HepG2 (cell line): ENCODE measurements around the gene DROSHA. TPM values are rescaled to one million over a fixed set of nuclear protein-coding genes. Genes with fewer than 3 reads are reported as not detected.

Experiments used
- ATAC-seq: fragments of 200-7000 bp; cut with Tn5 transposase; 3 replicates; pipeline ENCODE4 v1.9.1; 2020; ENCODE audit warnings: mild to moderate bottlenecking, moderate library complexity
- BruUV-seq: library from RNA; stranded (reverse); fragments of 400-500 nt; replicated peaks from 2 replicates; lab custom pipeline; 2021; lab: Mats Ljungman, UMichigan
- CTCF ChIA-PET: fragments of 300-600 bp; formaldehyde crosslinking; extraction: SDS; loops from one replicate; lab custom pipeline; 2021; ENCODE audit warnings: low total read pairs, inconsistent platforms, low intra/inter-chr PET ratio; lab: Yijun Ruan, JAX
- POLR2A ChIA-PET: fragments of 350-600 bp; sonication (Branson Sonifier 250); formaldehyde crosslinking; loops from one replicate; lab custom pipeline; 2020; ENCODE audit warnings: antibody characterized with exemption, inconsistent platforms; lab: Yijun Ruan, JAX
- DNase-seq: peaks from one replicate; pipeline ENCODE4 v3.0.0-alpha.2; 2015; ENCODE audit warnings: low spot score
- FAIRE-seq: peaks from 3 replicates; lab custom pipeline; 2011; peaks lifted over from hg19 to GRCh38; lab: Jason Lieb, UNC
- H2AFZ ChIP-seq: one replicate; pipeline ENCODE4 v1.6.1; 2011; ENCODE audit warnings: low read length, inconsistent platforms
- H3K27ac ChIP-seq: fragments of 300-600 bp; 3 replicates; pipeline ENCODE4 v1.8.0; 2011; ENCODE audit warnings: mixed run types, mild to moderate bottlenecking, mixed read lengths, low read length, inconsistent platforms; ENCODE audit not compliant: insufficient read depth; ENCODE audit errors: extremely low read length
- H3K27me3 ChIP-seq, 2 experiments: fragments of 200-600 bp in 1 of 2; 2 replicates in 1 of 2; 3 replicates in 1 of 2; pipeline versions ENCODE4 v1.6.0 to v1.8.0; 2011; ENCODE audit warnings: low read length in 2 of 2, mild to moderate bottlenecking in 2 of 2, moderate library complexity in 2 of 2, inconsistent platforms in 1 of 2; ENCODE audit not compliant: insufficient read depth in 2 of 2, control insufficient read depth in 1 of 2
- H3K36me3 ChIP-seq, 2 experiments: fragments of 200-600 bp in 1 of 2; replicated peaks in 1 of 2; 2 replicates in 1 of 2; 3 replicates in 1 of 2; pipeline versions ENCODE4 v1.5.1 to v1.8.0; 2011; ENCODE audit warnings: low read length in 2 of 2, inconsistent platforms in 1 of 2; ENCODE audit not compliant: insufficient read depth in 2 of 2, control insufficient read depth in 1 of 2
- H3K4me1 ChIP-seq: 2 replicates; pipeline ENCODE4 v1.5.1; 2012; ENCODE audit warnings: low read length, inconsistent platforms; ENCODE audit not compliant: insufficient read depth
- H3K4me2 ChIP-seq: 2 replicates; pipeline ENCODE4 v1.6.0; 2011; ENCODE audit warnings: low read depth, low read length, inconsistent platforms
- H3K4me3 ChIP-seq, 3 experiments: fragments of 200-600 bp in 1 of 3; sonication (generic), shearing (Covaris generic) in 1 of 3; replicated peaks in 1 of 3; 2 replicates each; pipeline ENCODE4 v1.5.1; 2011 to 2016; ENCODE audit warnings: low read length in 3 of 3, inconsistent platforms in 2 of 3, low read depth in 2 of 3, mild to moderate bottlenecking in 2 of 3, control low read depth in 1 of 3, mixed read lengths in 1 of 3; ENCODE audit not compliant: insufficient read depth in 1 of 3
- H3K79me2 ChIP-seq: one replicate; pipeline ENCODE4 v1.6.1; 2011; ENCODE audit warnings: low read length, inconsistent platforms; ENCODE audit not compliant: insufficient read depth
- H3K9ac ChIP-seq: 2 replicates; pipeline ENCODE4 v1.6.0; 2011; ENCODE audit warnings: mild to moderate bottlenecking, low read depth, low read length, inconsistent platforms; ENCODE audit not compliant: insufficient read depth
- H3K9me3 ChIP-seq: 2 replicates; pipeline ENCODE4 v1.5.1; 2012; ENCODE audit warnings: mild to moderate bottlenecking, low read length
- H4K20me1 ChIP-seq: 2 replicates; pipeline ENCODE4 v1.6.0; 2011; ENCODE audit warnings: inconsistent platforms, mild to moderate bottlenecking, low read length, moderate library complexity; ENCODE audit not compliant: insufficient read depth
- CREB3 ChIP-seq: sonication (generic); formaldehyde crosslinking; IDR thresholded peaks from 2 replicates; pipeline ENCODE4 v1.5.0; 2020; ENCODE audit warnings: missing genetic modification reagents
- DBP ChIP-seq: sonication (generic); formaldehyde crosslinking; IDR thresholded peaks from 2 replicates; pipeline ENCODE4 v1.4.0; 2020; ENCODE audit warnings: missing genetic modification reagents; ENCODE audit errors: not compliant biosample characterization
- MAF1 ChIP-seq: sonication (generic); formaldehyde crosslinking; IDR thresholded peaks from 2 replicates; pipeline ENCODE4 v1.5.0; 2020; ENCODE audit warnings: missing genetic modification reagents, borderline replicate concordance
- MYC ChIP-seq: sonication (generic); formaldehyde crosslinking; IDR thresholded peaks from 2 replicates; pipeline ENCODE4 v1.9.0; 2021; ENCODE audit warnings: missing genetic modification reagents, borderline replicate concordance
- NR0B2 ChIP-seq: sonication (generic); formaldehyde crosslinking; IDR thresholded peaks from 2 replicates; pipeline ENCODE4 v1.4.0; 2020; ENCODE audit warnings: mild to moderate bottlenecking, missing genetic modification reagents
- SCMH1 ChIP-seq: sonication (generic); formaldehyde crosslinking; IDR thresholded peaks from 2 replicates; pipeline ENCODE4 v1.9.0; 2021; ENCODE audit warnings: missing genetic modification reagents, mild to moderate bottlenecking, borderline replicate concordance
- SETDB1 ChIP-seq: sonication (generic); formaldehyde crosslinking; IDR thresholded peaks from 2 replicates; pipeline ENCODE4 v1.5.1; 2020; ENCODE audit warnings: missing genetic modification reagents, mild to moderate bottlenecking, borderline replicate concordance
- SOX5 ChIP-seq: IDR thresholded peaks from 2 replicates; pipeline ENCODE4 v1.6.1; 2016; ENCODE audit warnings: borderline replicate concordance
- TCF12 ChIP-seq, 2 experiments: fragments of 450-650 bp in 1 of 2; sonication (generic) in 1 of 2; formaldehyde crosslinking in 1 of 2; IDR thresholded peaks; 2 replicates each; pipeline versions ENCODE4 v1.6.1 to v1.8.0; 2017 to 2022; ENCODE audit warnings: antibody characterized with exemption in 1 of 2, mild to moderate bottlenecking in 1 of 2, missing genetic modification reagents in 1 of 2, moderate library complexity in 1 of 2
- TRIM22 ChIP-seq: fragments of 450-650 bp; IDR thresholded peaks from 2 replicates; pipeline ENCODE4 v1.6.1; 2017
- ZFP1 ChIP-seq: IDR thresholded peaks from 2 replicates; pipeline ENCODE4 v1.6.1; 2016
- ZNF333 ChIP-seq: sonication (generic); formaldehyde crosslinking; IDR thresholded peaks from 2 replicates; pipeline ENCODE4 v1.4.0; 2020; ENCODE audit warnings: mild to moderate bottlenecking, missing genetic modification reagents, borderline replicate concordance
- ZNF768 ChIP-seq: sonication (generic); formaldehyde crosslinking; IDR thresholded peaks from 2 replicates; pipeline ENCODE4 v1.4.0; 2020; ENCODE audit warnings: missing genetic modification reagents
- ZNF891 ChIP-seq: sonication (generic); formaldehyde crosslinking; IDR thresholded peaks from 2 replicates; pipeline ENCODE4 v1.5.0; 2020; ENCODE audit warnings: mild to moderate bottlenecking, missing genetic modification reagents
- WGBS: methylation state at CpG from one replicate; pipeline ENCODE4 v1.1.6; 2017; ENCODE audit warnings: low lambda C conversion rate; 5-methylcytosine and 5-hydroxymethylcytosine counted together
- in situ Hi-C: cut with HindIII; loops from 2 replicates; pipeline ENCODE4 v1.10.0; 2017; ENCODE audit warnings: low pct_unique_long_range_greater_than_20kb; ENCODE audit not compliant: extremely low pct_ligation_motif_present
- intact Hi-C: fragments of 100-400 bp; cut with micrococcal nuclease; formaldehyde crosslinking; loops from one replicate; pipeline ENCODE4 v1.10.0; 2022; ENCODE audit not compliant: unreplicated experiment
- polyA plus RNA-seq, 8 experiments: library from polyadenylated mRNA; depleted of rRNA in 3 of 8; stranded (reverse) in 7 of 8; unstranded in 1 of 8; fragments of >200 nt; fragmentation: Illumina TruSeq in 4 of 8; extraction: Trizol in 4 of 8; gene quantifications; 2 replicates each; pipeline versions ENCODE4 v1.2.1 to v1.2.3, GENCODE V29; 2011 to 2016; ENCODE audit warnings: low read depth in 4 of 8, missing spikeins in 1 of 8, mixed read lengths in 1 of 8; ENCODE audit not compliant: insufficient read depth in 1 of 8
- total RNA-seq, 5 experiments: library from RNA; depleted of rRNA; stranded (reverse); fragments of >200 nt; fragmentation: Illumina TruSeq; extraction: Trizol; gene quantifications; 2 replicates each; pipeline ENCODE4 v1.2.3, GENCODE V29; 2016; ENCODE audit warnings: low read depth in 1 of 5
- TF ChIP-seq, protein P1 (sequence below): sonication (generic); formaldehyde crosslinking; IDR thresholded peaks from 2 replicates; pipeline ENCODE4 v1.5.0; 2020; ENCODE audit warnings: missing genetic modification reagents

Gene DROSHA
- total and polyA plus RNA-seq, 2 of the 13 experiments (the other 11 are each of a cell fraction or from before 2014, with no cell fraction given): 22.3 to 29.4 TPM

- 98% methylated on average over 7 of the region's 7 CpGs for WGBS
- in situ Hi-C loops: no loop called here
- POLR2A ChIA-PET: no interaction called here
Observed at GRCh38 chr5:31485376-31486207, 46.3 kb downstream of the DROSHA start.

More at GRCh38 chr5:31485376-31486207, 46.3 kb downstream of the DROSHA start:
- no peak overlapping the region for H3K9ac ChIP-seq
- H3K4me2 ChIP-seq: no peak overlapping the region
- no peaks in the 10 kb centered on the region for H4K20me1 ChIP-seq
- H3K27me3 ChIP-seq: no peaks in the 10 kb centered on the region
- H3K27ac ChIP-seq: no peak overlapping the region
- H3K4me1 ChIP-seq: no peaks in the 10 kb centered on the region
- no TSS peak for BruUV-seq
- H3K9me3 ChIP-seq: no peaks in the 10 kb centered on the region
- intact Hi-C loops: no loop called here
- H3K4me3 ChIP-seq: no peak overlapping the region
- DNase-seq (no peak), FAIRE-seq (no peak), ATAC-seq (no peak)
- CTCF ChIA-PET: no interaction called here
- no peak overlapping the region for H2AFZ ChIP-seq
- TF ChIP-seq ZNF333 (CRISPR knock-in tag) (no peak), MYC (CRISPR knock-in tag) (no peak), SOX5 (no peak), ZNF891 (CRISPR knock-in tag) (no peak), SETDB1 (CRISPR knock-in tag) (no peak), ZNF768 (no peak), MAF1 (CRISPR knock-in tag) (no peak), DBP (CRISPR knock-in tag) (no peak), CREB3 (CRISPR knock-in tag) (no peak), SCMH1 (CRISPR knock-in tag) (no peak), TRIM22 (no peak), ZFP1 (no peak), NR0B2 (CRISPR knock-in tag) (no peak), TCF12 (IDR thresholded peaks at IDR 0.05) (no peak), TCF12 (CRISPR knock-in tag; IDR thresholded peaks at IDR 0.05) (no peak)
- TF ChIP-seq, protein P1, sequence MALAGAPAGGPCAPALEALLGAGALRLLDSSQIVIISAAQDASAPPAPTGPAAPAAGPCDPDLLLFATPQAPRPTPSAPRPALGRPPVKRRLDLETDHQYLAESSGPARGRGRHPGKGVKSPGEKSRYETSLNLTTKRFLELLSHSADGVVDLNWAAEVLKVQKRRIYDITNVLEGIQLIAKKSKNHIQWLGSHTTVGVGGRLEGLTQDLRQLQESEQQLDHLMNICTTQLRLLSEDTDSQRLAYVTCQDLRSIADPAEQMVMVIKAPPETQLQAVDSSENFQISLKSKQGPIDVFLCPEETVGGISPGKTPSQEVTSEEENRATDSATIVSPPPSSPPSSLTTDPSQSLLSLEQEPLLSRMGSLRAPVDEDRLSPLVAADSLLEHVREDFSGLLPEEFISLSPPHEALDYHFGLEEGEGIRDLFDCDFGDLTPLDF (CRISPR knock-in tag): no peak
- peaks cover 6 to 47% of the 10 kb centered on the region in 2 experiments; a peak in 4 of 5 replicates for H3K36me3 ChIP-seq
- no peaks in the 10 kb centered on the region for H3K79me2 ChIP-seq
